OCI-LY7 (cell line): ENCODE measurements around the gene CACNB1. TPM values are rescaled to one million over a fixed set of nuclear protein-coding genes. Genes with fewer than 3 reads are reported as not detected.
A peak's percentile ranks its signal among the peaks of the same experiment; 100 is the strongest.

Experiments used
- BruUV-seq: library from RNA; stranded (reverse); fragments of 400-500 nt; replicated peaks from 2 replicates; lab custom pipeline; 2021; lab: Mats Ljungman, UMichigan
- CTCF ChIA-PET: fragments of 300-600 bp; sonication (Branson Sonifier 250); formaldehyde crosslinking; loops from one replicate; lab custom pipeline; 2022; ENCODE audit warnings: antibody characterized with exemption; ENCODE audit not compliant: unreplicated experiment; lab: Charles Lee
- POLR2A ChIA-PET: fragments of 300-600 bp; sonication (Branson Sonifier 250); formaldehyde crosslinking; loops from one replicate; lab custom pipeline; 2022; ENCODE audit warnings: antibody characterized with exemption; lab: Charles Lee
- DNase-seq: peaks from one replicate; pipeline ENCODE4 v3.0.0-alpha.2; 2015; ENCODE audit warnings: low spot score
- H2AFZ ChIP-seq: fragments of 200-600 bp; sonication (generic), shearing (Covaris generic); 2 replicates; pipeline ENCODE4 v1.6.1; 2014; ENCODE audit warnings: mild to moderate bottlenecking, antibody characterized with exemption, low read length, moderate library complexity
- H3K27ac ChIP-seq: fragments of 200-600 bp; sonication (generic); 2 replicates; pipeline ENCODE4 v1.5.1; 2014; ENCODE audit warnings: mixed run types, low read depth, mild to moderate bottlenecking, moderate library complexity, low read length, inconsistent platforms; ENCODE audit not compliant: poor library complexity, severe bottlenecking
- H3K36me3 ChIP-seq: fragments of 200-600 bp; sonication (generic); 2 replicates; pipeline ENCODE4 v1.6.1; 2014; ENCODE audit warnings: mild to moderate bottlenecking, antibody characterized with exemption, low read length, moderate library complexity, mixed read lengths; ENCODE audit not compliant: insufficient read depth
- H3K4me1 ChIP-seq: fragments of 200-600 bp; sonication (generic); 2 replicates; pipeline ENCODE4 v1.5.1; 2014; ENCODE audit warnings: mild to moderate bottlenecking, low read length; ENCODE audit not compliant: insufficient read depth, poor library complexity, severe bottlenecking
- H3K4me2 ChIP-seq: fragments of 200-600 bp; sonication (generic); 2 replicates; pipeline ENCODE4 v1.6.1; 2014; ENCODE audit warnings: mild to moderate bottlenecking, low read length
- H3K4me3 ChIP-seq: fragments of 200-600 bp; sonication (generic); 2 replicates; pipeline ENCODE4 v1.5.1; 2014; ENCODE audit warnings: mild to moderate bottlenecking, low read depth, low read length; ENCODE audit not compliant: poor library complexity, severe bottlenecking
- H3K79me2 ChIP-seq: fragments of 200-600 bp; sonication (generic); 2 replicates; pipeline ENCODE4 v1.6.1; 2016; ENCODE audit warnings: low read depth, mild to moderate bottlenecking, low read length, moderate library complexity, mixed read lengths; ENCODE audit not compliant: insufficient read depth
- H3K9me2 ChIP-seq: fragments of 200-600 bp; sonication (generic); 2 replicates; pipeline ENCODE4 v1.6.1; 2016; ENCODE audit warnings: mild to moderate bottlenecking, low read length, mixed read lengths; ENCODE audit not compliant: insufficient read depth
- H3K9me3 ChIP-seq: fragments of 200-600 bp; sonication (generic); 2 replicates; pipeline ENCODE4 v1.6.1; 2014; ENCODE audit warnings: mild to moderate bottlenecking, mixed run types, low read length, mixed read lengths
- H4K20me1 ChIP-seq: fragments of 200-600 bp; sonication (generic); 2 replicates; pipeline ENCODE4 v1.6.1; 2014; ENCODE audit warnings: mild to moderate bottlenecking, antibody characterized with exemption, low read length, moderate library complexity, mixed read lengths; ENCODE audit not compliant: insufficient read depth
- CTCF ChIP-seq: fragments of 200-600 bp; sonication (generic); conservative IDR thresholded peaks from 2 replicates; pipeline ENCODE4 v1.5.1; 2014; ENCODE audit warnings: mild to moderate bottlenecking, antibody characterized with exemption, low read length, moderate library complexity, mixed read lengths
- EZH2phosphoT487 ChIP-seq: fragments of 200-600 bp; sonication (generic); IDR thresholded peaks from 2 replicates; pipeline ENCODE4 v1.6.1; 2018; ENCODE audit warnings: low read depth, borderline replicate concordance, mild to moderate bottlenecking, mixed run types, antibody characterized with exemption, low read length, moderate library complexity, mixed read lengths
- intact Hi-C: fragments of 100-400 bp; cut with micrococcal nuclease; formaldehyde crosslinking; loops from one replicate; pipeline ENCODE4 v1.10.0; 2022; ENCODE audit not compliant: unreplicated experiment
- total RNA-seq, 2 experiments: library from RNA; depleted of rRNA in 1 of 2; stranded (reverse); fragments of >200 nt in 1 of 2; shearing (Covaris generic) in 1 of 2; gene quantifications; 2 replicates each; pipeline ENCODE4 v1.2.3, GENCODE V29; 2014 to 2022

The CACNB1 gene
- total RNA-seq, 2 experiments from 2014 or later, result 23.7 to 30.9 TPM

GRCh38 chr17:39235555-39236449 lies 38.3 kb upstream of the CACNB1 start:
- no TSS peak for BruUV-seq
- ChIA-PET POLR2A (interaction anchor here (0.6 to 4.0 kb wide), 3 partner anchors 27 to 206 kb away, joined by 3 to 23 read pairs (median 4); no protein-coding TSS in a partner anchor), CTCF (interaction anchor here (0.6 to 5.2 kb wide), 5 partner anchors 8 to 82 kb away, joined by 3 to 45 read pairs (median 6); no protein-coding TSS in a partner anchor)
- no peaks in the 10 kb centered on the region for H3K9me3 ChIP-seq
- H3K4me2 ChIP-seq, result peak overlapping the region; percentile 28; the same call in 1 of the 2 replicates
- no peaks in the 10 kb centered on the region for H4K20me1 ChIP-seq
- intact Hi-C loops, result loop anchor here (1.0 kb wide), 1 partner anchor 8 kb away; no protein-coding TSS in a partner anchor
- peak; percentile 86 for DNase-seq
- TF ChIP-seq CTCF (peak; percentile 99), EZH2phosphoT487 (no peak)
- H3K4me1 ChIP-seq, result peaks cover 67% of the 10 kb centered on the region
- H3K4me3 ChIP-seq, result no peak overlapping the region
- H3K9me2 ChIP-seq, result no peaks in the 10 kb centered on the region
- H3K27ac ChIP-seq, result no peak overlapping the region
- H3K79me2 ChIP-seq, result no peaks in the 10 kb centered on the region
- H2AFZ ChIP-seq, result peak overlapping the region; percentile 15; the same call in 1 of the 2 replicates
- H3K36me3 ChIP-seq, result no peaks in the 10 kb centered on the region

GRCh38 chr17:39231591-39232551 lies 34.4 kb upstream of the CACNB1 start:
- peak; percentile 85 for DNase-seq
- POLR2A ChIA-PET, result interaction anchor here (0.6 to 3.2 kb wide), 4 partner anchors 24 to 70 kb away, joined by 3 to 18 read pairs (median 4); partner anchors contain the start of gene RPL19
- H3K4me2 ChIP-seq, result peak overlapping the region; percentile 54

More at GRCh38 chr17:39231591-39232551, 34.4 kb upstream of the CACNB1 start:
- Histone ChIP-seq H3K9me2 (no peaks in the 10 kb centered on the region), H3K9me3 (no peaks in the 10 kb centered on the region), H3K36me3 (no peaks in the 10 kb centered on the region), H4K20me1 (no peaks in the 10 kb centered on the region), H3K4me1 (peaks cover 38% of the 10 kb centered on the region), H3K27ac (no peak overlapping the region), H3K4me3 (no peak overlapping the region), H3K79me2 (no peaks in the 10 kb centered on the region), H2AFZ (peak overlapping the region; percentile 37; the same call in 1 of the 2 replicates)
- BruUV-seq, result no TSS peak
- intact Hi-C loops, result loop anchor here (1.0 kb wide), 1 partner anchor 25 kb away; no protein-coding TSS in a partner anchor
- TF ChIP-seq CTCF, result peak; percentile 94
- no peak for TF ChIP-seq EZH2phosphoT487
- CTCF ChIA-PET, result interaction anchor here (1.0 to 3.9 kb wide), 4 partner anchors 10 to 25 kb away, joined by 5 to 23 read pairs (median 6); no protein-coding TSS in a partner anchor
